ENCODE data around the gene MUC20. TPM values are rescaled to one million over a fixed set of nuclear protein-coding genes. Genes with fewer than 3 reads are reported as not detected.

MUC20 gene
- polyA plus RNA-seq, 1 donor (not counting 4 experiments of a cell fraction or from before 2014, with no cell fraction given): 0.21 TPM

DNA sequence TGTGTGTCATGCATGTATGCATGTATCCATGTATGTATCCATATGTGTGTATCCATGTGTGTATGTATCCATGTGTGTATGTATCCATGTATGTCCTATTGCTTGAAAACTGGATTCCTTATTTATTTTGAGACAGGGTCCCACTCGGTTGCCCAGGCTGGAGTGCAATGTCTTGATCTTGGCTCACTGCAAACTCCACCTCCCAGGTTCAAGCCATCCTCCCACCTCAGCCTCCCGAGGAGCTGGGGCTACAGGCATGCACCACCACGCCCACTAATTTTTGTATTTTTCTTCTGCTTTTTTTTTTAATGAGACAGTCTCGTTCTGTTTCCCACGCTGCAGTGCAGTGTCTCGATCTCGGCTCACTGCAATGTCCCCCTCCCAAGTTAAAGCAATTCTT, 34.1 kb downstream of the MUC20 start:
- H3K27me3 ChIP-seq (ENCODE audit: control insufficient read depth, extremely low read depth, insufficient read depth, low read length): peaks cover 7% of the 10 kb centered on the region
- FAIRE-seq: no peak

DNA sequence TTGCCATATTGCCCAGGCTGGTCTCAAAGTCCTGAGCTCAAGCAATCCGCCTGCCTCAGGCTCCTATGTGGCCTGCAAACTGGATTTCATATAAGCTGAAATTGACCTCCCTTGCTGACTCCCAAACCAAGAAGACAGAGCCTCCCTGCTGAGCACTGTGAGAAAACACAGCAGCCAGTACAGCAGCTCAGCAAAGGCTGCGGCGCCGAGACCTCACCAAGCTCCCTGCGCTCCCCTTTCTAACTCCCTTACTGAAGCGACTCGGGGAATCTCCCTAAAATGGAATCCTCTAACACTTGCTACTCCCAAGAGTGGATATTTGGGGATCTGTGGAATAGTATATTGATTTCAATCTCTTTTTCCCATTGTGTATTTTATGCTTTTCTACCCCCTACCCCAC, 34.6 kb downstream of the MUC20 start:
- no peak for FAIRE-seq
- Histone ChIP-seq H2AFZ (ENCODE audit: control insufficient read depth, low read length) (no peak overlapping the region), H4K20me1 (ENCODE audit: control insufficient read depth, extremely low read depth, insufficient read depth, low read length) (no peaks in the 10 kb centered on the region), H3K9ac (ENCODE audit: control insufficient read depth, extremely low read depth, insufficient read depth, low read length) (no peak overlapping the region), H3K9me1 (ENCODE audit: control insufficient read depth, extremely low read depth, insufficient read depth, low read length) (no peaks in the 10 kb centered on the region), H3K27ac (ENCODE audit: control insufficient read depth, insufficient read depth, low read length) (no peak overlapping the region), H3K4me3 (ENCODE audit: control insufficient read depth in 2 of 3, extremely low read depth in 1 of 3, insufficient read depth in 2 of 3, low read depth in 1 of 3, low read length in 3 of 3) (no peak overlapping the region), H3K27me3 (ENCODE audit: control insufficient read depth, extremely low read depth, insufficient read depth, low read length) (peaks cover 8% of the 10 kb centered on the region), H3K79me2 (ENCODE audit: control insufficient read depth, insufficient read depth, low read length) (no peaks in the 10 kb centered on the region), H3K36me3 (ENCODE audit: control insufficient read depth in 2 of 2, extremely low read depth in 1 of 2, insufficient read depth in 2 of 2, low read length in 2 of 2) (no peaks in the 10 kb centered on the region), H3K4me2 (ENCODE audit: control insufficient read depth, extremely low read depth, insufficient read depth, low read depth, low read length) (no peak overlapping the region), H3K4me1 (ENCODE audit: control insufficient read depth, extremely low read depth, insufficient read depth, low read length) (no peaks in the 10 kb centered on the region), H3K9me3 (ENCODE audit: control insufficient read depth, low read depth, low read length) (no peaks in the 10 kb centered on the region)
- TF ChIP-seq, protein P1, sequence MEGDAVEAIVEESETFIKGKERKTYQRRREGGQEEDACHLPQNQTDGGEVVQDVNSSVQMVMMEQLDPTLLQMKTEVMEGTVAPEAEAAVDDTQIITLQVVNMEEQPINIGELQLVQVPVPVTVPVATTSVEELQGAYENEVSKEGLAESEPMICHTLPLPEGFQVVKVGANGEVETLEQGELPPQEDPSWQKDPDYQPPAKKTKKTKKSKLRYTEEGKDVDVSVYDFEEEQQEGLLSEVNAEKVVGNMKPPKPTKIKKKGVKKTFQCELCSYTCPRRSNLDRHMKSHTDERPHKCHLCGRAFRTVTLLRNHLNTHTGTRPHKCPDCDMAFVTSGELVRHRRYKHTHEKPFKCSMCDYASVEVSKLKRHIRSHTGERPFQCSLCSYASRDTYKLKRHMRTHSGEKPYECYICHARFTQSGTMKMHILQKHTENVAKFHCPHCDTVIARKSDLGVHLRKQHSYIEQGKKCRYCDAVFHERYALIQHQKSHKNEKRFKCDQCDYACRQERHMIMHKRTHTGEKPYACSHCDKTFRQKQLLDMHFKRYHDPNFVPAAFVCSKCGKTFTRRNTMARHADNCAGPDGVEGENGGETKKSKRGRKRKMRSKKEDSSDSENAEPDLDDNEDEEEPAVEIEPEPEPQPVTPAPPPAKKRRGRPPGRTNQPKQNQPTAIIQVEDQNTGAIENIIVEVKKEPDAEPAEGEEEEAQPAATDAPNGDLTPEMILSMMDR (optimal IDR thresholded peaks at IDR 0.05 in 1 of 3, IDR thresholded peaks at IDR 0.05 in 1 of 3, conservative IDR thresholded peaks at IDR 0.05 in 1 of 3; ENCODE audit: extremely low read depth in 1 of 3, insufficient read depth in 2 of 3, low read length in 3 of 3): no peak
- TF ChIP-seq EZH2 (IDR thresholded peaks at IDR 0.05; ENCODE audit: low read length): no peak
- no peak for DNase-seq (ENCODE audit: low read depth, low spot score)
- dilution Hi-C loops (cut with MboI; ENCODE audit: extremely low pct_ligation_motif_present, low sequenced_read_pairs): no loop called here

More for the DNA sequence above, 34.1 kb downstream of the MUC20 start:
- Histone ChIP-seq H3K9me3 (ENCODE audit: control insufficient read depth, low read depth, low read length) (no peaks in the 10 kb centered on the region), H2AFZ (ENCODE audit: control insufficient read depth, low read length) (no peak overlapping the region), H3K9ac (ENCODE audit: control insufficient read depth, extremely low read depth, insufficient read depth, low read length) (no peak overlapping the region), H3K27ac (ENCODE audit: control insufficient read depth, insufficient read depth, low read length) (no peak overlapping the region), H3K4me3 (ENCODE audit: control insufficient read depth in 2 of 3, extremely low read depth in 1 of 3, insufficient read depth in 2 of 3, low read depth in 1 of 3, low read length in 3 of 3) (no peak overlapping the region), H3K36me3 (ENCODE audit: control insufficient read depth in 2 of 2, extremely low read depth in 1 of 2, insufficient read depth in 2 of 2, low read length in 2 of 2) (no peaks in the 10 kb centered on the region), H3K9me1 (ENCODE audit: control insufficient read depth, extremely low read depth, insufficient read depth, low read length) (no peaks in the 10 kb centered on the region), H3K4me2 (ENCODE audit: control insufficient read depth, extremely low read depth, insufficient read depth, low read depth, low read length) (no peak overlapping the region), H3K4me1 (ENCODE audit: control insufficient read depth, extremely low read depth, insufficient read depth, low read length) (no peaks in the 10 kb centered on the region), H3K79me2 (ENCODE audit: control insufficient read depth, insufficient read depth, low read length) (no peaks in the 10 kb centered on the region), H4K20me1 (ENCODE audit: control insufficient read depth, extremely low read depth, insufficient read depth, low read length) (no peaks in the 10 kb centered on the region)
- dilution Hi-C loops (cut with MboI; ENCODE audit: extremely low pct_ligation_motif_present, low sequenced_read_pairs): no loop called here
- DNase-seq (ENCODE audit: low read depth, low spot score): no peak
- TF ChIP-seq EZH2 (IDR thresholded peaks at IDR 0.05; ENCODE audit: low read length): no peak
- TF ChIP-seq, protein P1 (optimal IDR thresholded peaks at IDR 0.05 in 1 of 3, IDR thresholded peaks at IDR 0.05 in 1 of 3, conservative IDR thresholded peaks at IDR 0.05 in 1 of 3; ENCODE audit: extremely low read depth in 1 of 3, insufficient read depth in 2 of 3, low read length in 3 of 3): no peak

All from keratinocyte (primary cell).